Airway epithelial cell (primary cell): Measurements from ENCODE around the gene SMYD3. TPM values are rescaled to one million over a fixed set of nuclear protein-coding genes. Genes with fewer than 3 reads are reported as not detected.

Source experiments
- total RNA-seq: library from RNA; depleted of rRNA; stranded (reverse); fragments of >200 nt; gene quantifications from 2 replicates; pipeline ENCODE4 v1.2.3, GENCODE V29; 2015

SMYD3 gene
- total RNA-seq = 15.2 and 20.8 TPM in 2 replicates

GRCh38 chr1:246506674-246507481 lies at the start of gene SMYD3:
Gene SMYD3, minus strand, starts transcription at chr1:246507279.

Other genes starting within 250 kb of the SMYD3 start
- 11.6 and 13.8 TPM in 2 replicates for gene TFB2M, start 59.0 kb upstream of the SMYD3 start, total RNA-seq
- 4.9 and 6.0 TPM in 2 replicates for gene CNST, start 59.2 kb upstream of the SMYD3 start, total RNA-seq
- 6.5 and 10.0 TPM in 2 replicates for gene SCCPDH, start 217.1 kb upstream of the SMYD3 start, total RNA-seq